GM12872 (cell line): ENCODE data around the gene TRPV6.

ENCODE experiments used
- TF ChIP-seq, protein P1 (sequence below): IDR thresholded peaks from 3 replicates; pipeline ENCODE4 v1.5.1; 2011; ENCODE audit warnings: low read depth, mild to moderate bottlenecking, low read length, moderate library complexity; ENCODE audit not compliant: insufficient read depth

The TRPV6 gene

DNA sequence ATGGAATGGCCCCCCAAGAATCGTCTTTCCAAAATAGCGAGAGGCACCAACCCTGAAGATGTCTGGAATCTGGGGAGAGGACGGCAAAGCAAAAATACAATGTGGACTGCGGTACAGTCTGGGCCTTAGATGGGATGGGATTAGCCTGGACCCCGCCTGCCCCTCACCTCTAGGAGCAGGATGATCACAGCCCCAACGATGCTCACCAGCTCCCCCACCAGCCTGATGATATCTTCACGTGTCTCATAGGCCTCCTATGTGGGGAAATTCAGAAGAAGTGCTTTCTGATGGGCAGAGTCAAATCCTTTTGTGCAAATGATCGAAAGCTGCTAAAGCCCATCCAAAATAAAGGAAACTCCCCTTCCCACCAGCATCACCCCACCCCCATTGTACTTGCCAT is 29.8 kb upstream of the TRPV6 start:
- TF ChIP-seq, protein P1, sequence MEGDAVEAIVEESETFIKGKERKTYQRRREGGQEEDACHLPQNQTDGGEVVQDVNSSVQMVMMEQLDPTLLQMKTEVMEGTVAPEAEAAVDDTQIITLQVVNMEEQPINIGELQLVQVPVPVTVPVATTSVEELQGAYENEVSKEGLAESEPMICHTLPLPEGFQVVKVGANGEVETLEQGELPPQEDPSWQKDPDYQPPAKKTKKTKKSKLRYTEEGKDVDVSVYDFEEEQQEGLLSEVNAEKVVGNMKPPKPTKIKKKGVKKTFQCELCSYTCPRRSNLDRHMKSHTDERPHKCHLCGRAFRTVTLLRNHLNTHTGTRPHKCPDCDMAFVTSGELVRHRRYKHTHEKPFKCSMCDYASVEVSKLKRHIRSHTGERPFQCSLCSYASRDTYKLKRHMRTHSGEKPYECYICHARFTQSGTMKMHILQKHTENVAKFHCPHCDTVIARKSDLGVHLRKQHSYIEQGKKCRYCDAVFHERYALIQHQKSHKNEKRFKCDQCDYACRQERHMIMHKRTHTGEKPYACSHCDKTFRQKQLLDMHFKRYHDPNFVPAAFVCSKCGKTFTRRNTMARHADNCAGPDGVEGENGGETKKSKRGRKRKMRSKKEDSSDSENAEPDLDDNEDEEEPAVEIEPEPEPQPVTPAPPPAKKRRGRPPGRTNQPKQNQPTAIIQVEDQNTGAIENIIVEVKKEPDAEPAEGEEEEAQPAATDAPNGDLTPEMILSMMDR: no peak

DNA sequence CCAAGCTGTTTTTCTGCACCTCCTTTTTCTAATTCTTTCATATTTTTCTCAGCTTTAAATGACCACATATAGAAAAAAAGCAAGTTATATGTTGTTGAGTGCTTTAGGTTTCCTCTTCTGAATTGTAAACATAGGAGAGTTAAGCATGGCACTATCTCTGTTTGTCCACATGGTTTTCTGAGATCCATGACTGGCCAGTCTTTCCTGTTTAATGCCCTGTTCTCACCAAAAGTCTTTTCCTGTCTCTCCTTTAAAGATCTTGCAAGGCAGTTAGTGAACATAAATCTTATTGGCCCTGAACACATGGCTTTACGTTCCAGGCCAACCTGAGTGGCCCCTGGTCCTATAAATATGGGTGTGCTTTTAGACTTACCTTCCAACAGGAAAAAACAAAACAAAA is 28.6 kb upstream of the TRPV6 start:
- TF ChIP-seq, protein P1: no peak

DNA sequence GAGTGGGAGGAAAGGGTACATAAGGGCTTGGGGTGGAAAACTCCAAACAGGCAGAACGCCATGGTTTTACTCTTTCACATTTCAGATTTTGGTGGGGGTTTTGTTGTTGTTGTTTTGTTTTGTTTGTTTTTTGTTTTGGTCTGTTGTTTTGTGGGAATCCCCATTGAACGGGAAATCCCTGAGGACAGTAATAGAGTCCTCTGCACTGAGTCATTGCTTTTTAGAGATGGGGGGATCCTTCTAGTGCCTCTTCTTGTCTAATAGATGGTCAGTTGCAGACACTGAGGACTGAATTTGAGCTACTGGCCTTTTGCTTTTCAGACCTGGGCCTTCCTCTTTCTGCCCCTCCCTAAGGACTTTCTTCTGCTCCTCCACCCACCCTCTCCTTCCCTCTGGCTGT is 28.0 kb upstream of the TRPV6 start:
- TF ChIP-seq, protein P1: no peak

DNA sequence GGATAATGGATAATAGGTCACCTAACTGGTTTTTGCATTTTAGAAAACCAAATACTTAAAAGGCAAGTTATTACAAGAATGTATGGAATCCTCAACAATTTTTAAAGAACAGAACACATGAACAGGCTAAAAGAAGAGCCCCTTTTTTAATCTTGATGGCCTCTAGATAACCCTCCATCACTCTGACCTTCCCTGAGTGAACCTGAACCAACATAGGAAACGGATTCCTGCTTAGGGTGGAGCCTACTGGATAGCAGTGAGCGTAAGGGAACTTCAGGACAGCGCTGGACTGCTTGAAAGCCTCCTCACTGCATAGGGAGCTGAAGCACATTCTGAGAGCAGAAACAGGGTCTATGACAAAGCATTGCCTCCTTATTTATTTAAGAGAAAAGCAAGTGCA is 27.5 kb upstream of the TRPV6 start:
- TF ChIP-seq, protein P1: no peak

DNA sequence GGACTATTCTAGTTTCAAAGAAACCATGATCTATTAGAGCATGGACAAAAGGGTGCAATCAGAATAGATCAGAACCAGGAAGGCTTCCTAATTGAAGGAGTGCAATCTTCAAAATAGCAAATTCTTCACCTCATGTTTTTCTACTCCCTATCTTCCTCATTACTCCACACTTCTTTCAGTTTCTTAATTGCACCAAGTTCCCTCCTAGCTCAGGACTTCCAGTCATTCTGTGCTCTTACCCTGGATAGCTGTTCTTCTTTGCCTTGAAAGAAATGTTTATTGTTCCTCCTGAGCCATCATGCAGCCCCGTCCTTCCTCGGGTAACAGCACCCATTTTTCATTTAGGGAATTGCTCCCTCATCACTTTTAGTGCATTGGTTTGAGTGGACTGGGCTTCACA is 24.9 kb upstream of the TRPV6 start:
- TF ChIP-seq, protein P1: no peak

DNA sequence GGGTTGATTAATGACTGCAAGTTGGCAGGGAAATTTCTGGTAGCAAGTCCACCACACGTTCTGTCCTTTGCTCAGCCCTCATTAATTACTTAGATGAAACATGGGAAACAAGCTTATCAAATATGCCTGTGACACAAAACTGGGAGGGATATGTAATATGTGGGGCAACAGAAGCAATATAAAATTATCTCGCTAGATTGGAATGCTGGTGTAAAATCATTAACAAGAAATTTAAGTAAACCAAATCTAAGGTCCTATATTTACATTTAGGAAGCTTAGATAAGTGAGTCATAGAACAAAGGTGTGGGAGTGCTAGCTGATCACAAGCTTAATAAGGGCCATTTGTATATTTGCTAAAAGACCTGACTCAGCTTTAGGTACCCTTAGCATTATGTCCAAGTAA is 24.5 kb upstream of the TRPV6 start:
- TF ChIP-seq, protein P1: no peak

DNA sequence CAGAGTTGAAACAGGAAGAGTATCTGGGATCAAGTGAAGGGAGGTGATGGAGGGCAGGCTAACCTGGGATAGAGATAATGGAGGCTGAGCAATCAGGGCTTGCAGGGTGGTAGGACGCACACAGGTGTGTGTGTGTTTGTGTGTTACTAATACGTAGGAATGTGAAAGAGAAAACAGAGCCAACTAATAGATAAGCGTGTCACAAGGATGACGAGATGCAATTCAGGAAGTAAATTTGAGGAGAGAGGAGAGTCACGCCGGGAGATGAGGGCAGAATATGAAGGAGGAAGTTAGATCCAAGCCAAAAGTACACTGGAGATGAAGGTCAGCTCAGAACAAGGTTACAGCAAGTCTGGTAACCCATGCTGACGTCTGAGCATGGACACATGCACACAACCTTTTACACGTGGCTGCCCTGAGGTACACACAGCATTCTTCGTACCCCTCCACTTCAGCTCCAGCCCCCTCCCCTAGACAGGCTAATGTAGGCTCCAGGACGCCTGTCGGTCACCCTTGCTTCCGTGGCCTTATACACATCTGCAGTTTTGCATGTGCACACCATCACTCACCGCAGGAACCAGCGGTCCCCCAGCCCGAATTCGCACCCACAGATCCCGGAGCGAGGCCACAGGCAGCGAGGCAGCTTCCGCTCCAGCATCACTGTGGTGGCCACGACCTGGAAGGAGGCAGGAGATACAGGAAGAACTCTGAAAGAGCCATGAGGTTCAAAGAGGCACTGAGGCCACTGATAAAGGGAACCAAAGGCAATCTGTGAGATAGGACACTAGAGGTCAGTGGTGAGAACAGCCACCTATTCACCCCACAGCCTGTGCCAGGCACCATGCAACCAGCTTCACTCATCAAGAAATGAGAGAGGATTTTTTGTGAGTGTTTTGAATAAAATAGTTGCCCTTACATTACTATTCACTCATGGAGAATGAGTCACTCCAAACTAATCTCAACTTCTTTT is 23.7 kb upstream of the TRPV6 start:
- TF ChIP-seq, protein P1: peak; percentile 59
